Daoy (cell line): Measurements from ENCODE around the gene ETS1. TPM values are rescaled to one million over a fixed set of nuclear protein-coding genes. Genes with fewer than 3 reads are reported as not detected.
A peak's percentile ranks its signal among the peaks of the same experiment; 100 is the strongest.

Experiments
- DNase-seq: peaks from one replicate; pipeline ENCODE4 v3.0.0-alpha.2; 2015; ENCODE audit warnings: low read depth
- total RNA-seq: library from RNA; depleted of rRNA; stranded (reverse); fragments of >200 nt; shearing (Covaris generic); gene quantifications from 2 replicates; pipeline ENCODE4 v1.2.3, GENCODE V29; 2014

ETS1 gene
- total RNA-seq, 1 experiment from 2014 or later, result 70.7 TPM

DNA sequence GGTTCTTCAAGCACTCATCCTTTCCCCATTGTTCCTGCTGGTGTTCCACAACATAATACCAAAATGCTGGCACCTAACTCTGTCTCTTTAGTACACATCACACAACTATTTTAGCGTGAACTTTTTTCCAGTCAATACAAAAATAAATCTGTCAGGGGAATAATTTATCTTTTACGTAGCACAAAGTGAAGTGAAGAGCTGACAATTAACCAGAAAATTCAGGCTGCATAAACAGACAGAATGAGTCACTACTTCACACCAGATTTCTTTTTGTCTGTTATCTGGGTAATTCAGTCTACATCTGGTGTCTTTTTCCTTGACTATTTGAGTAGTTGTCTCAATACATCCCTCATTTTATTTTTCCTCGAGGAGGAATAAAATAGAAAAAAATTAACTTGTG is 7.9 kb upstream of the ETS1 start:
- DNase-seq, result peak; percentile 24

DNA sequence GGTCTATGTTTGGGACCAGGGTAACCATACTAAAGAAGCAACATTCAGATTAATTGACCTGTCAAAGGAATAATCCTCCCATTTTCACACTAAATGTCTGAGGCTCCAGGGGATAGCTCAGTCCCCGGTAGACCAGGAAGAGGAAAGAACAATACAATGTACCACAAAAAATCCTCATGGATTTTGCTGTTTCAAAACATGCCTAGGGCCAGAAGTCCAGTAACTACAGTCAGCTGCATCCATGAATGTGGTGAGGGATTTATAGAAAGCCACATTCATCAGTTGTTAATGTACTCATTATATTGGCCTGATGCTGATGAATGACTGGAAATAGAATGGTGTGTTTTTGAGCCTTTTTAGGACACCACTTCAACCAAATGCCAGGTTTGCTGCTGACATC is 6.9 kb upstream of the ETS1 start:
- no peak for DNase-seq

DNA sequence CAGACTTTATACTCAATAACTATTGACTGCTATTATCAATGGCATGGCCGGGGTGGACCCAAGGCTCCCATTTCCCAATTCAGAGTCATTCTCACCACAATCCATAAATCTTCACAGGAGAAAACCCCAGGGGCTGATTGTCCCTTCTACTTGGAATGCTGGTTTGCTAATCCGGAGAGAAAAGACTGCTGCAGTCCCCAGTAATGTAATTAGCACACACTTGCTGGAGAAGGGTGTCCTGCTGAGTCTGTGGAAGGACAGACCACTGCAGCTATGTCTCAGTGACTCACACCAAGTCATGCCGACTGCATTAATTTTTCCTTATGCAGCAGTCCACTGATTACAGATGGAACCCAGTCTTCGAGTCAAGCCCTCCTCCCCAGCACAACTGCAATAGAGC is 5.9 kb upstream of the ETS1 start:
- DNase-seq, result peak; percentile 71

DNA sequence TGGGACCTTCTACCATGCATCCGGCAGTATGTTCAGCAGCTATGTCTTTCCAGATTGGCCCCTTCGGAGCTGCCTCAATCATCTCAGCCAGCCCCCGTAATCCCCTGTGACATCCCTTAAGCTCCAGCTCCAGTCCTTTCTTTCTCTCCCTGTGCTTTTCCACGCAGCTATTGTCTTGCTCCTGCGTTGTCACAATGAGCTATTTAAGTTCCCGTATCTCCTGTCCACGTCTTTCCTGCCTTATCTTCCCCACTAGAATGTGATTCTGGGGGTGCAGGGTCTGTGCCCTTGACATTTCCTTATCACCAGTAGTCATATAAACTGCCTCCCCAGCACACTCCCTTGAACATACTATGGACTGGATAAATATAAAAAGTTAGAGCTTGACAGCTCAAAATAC is 5.1 kb upstream of the ETS1 start:
- no peak for DNase-seq

DNA sequence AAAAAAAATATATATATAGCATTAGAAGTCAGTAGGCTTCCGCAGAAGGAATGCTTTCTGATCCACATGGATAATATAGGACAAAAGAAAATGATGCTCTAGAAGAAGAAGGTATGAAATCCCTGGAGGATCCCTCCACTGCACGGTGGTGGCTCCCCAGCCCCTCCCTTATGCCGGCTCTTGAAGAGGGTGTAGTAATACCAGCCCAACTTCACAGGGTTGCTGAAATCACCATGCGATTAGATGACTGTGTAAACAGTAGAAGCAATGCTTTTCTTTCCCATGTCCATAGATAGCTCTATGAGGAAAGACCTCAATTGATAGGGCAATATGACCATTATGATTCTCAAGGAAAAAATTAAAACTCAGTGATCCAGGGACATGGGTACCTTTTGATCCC is 3.2 kb upstream of the ETS1 start:
- no peak for DNase-seq

DNA sequence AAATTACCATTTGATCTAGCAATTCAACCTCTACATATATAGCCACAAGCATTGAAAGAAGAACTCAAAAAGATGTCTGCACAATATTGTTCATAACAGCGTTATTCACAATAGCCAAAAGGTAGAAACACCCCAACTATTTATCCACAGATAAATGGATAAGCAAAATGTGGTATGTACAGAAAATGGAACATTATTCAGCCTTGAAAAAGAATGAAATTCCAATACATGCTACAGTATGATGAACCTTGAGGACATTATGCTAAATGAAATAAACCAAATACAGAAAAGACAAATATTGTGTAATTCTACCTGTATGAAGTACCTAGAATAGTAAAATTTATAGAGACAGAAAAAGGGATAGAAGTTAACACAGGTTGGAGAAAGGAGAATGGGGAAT is 2.6 kb upstream of the ETS1 start:
- DNase-seq, result no peak

DNA sequence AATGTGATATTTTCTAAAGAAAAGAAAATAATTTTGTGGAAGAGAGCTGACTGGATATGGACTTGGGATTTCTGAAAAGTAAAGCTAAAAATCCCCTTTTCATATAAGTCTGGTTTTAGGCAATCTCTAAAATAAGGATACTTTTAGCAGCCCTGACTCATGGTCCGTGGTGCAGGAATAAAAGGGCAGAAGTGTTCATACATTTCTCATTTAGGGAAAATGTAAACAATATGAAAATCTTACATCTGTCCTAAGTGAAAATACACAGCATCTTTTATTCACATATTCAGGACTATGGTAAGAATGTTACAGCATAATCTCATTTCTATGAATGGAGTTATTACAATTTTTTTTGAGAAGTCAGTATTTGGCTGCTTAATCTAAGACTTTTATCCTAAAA is 735 bp upstream of the ETS1 start:
- no peak for DNase-seq

DNA sequence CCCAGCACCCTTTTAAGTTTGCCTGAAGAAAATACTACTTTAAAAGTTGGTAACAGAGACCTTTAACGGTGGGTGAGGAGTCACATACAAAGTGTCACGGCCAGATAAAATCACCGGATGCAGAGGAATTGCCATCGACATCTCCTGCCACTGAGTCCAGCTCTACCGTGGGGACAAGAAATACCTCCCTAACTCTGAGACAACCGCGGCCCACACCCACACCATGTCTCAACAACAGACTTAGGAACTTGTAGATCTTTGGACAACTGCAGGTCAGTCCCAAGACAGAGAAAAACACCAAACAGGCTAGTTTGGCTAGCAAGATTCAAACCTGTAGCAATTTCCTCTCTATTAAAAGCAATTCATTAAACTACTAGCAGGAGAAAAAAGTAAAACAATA is 669 bp downstream of the ETS1 start:
- no peak for DNase-seq

DNA sequence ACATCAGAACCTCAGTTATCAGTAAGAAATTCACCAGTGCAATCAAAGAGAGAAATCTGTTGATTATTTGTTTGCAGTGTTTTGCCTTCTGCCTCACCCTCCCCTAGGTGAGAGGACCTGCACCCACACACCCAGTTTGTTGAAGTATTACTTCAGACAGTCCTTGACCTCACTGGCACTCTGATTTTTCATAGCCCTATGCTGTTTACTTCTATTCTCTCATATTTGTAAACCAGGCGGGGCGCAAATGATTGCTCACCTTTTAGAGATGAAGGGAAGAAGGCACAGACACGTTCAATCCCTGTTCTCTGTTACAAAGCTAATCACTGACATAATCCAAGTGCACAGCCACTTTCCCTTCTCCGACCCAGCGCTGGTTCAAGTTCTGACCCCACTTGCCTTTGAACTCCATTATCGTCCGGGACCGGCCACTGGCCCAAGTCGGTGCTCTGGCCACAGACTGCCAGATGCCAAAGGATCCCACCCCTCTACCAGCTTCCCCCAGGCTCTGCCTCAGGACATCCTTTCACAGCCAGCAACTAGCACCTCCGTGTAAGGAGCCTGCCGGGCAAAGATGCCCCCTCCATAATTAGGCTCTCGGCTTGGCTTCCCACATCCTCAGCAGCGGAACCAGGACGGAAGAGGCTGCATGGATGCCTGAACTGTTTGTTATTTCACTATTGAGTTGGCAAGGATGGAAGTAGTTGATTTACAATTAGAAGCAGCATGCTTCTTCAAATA is 1.7 kb downstream of the ETS1 start:
- no peak for DNase-seq

DNA sequence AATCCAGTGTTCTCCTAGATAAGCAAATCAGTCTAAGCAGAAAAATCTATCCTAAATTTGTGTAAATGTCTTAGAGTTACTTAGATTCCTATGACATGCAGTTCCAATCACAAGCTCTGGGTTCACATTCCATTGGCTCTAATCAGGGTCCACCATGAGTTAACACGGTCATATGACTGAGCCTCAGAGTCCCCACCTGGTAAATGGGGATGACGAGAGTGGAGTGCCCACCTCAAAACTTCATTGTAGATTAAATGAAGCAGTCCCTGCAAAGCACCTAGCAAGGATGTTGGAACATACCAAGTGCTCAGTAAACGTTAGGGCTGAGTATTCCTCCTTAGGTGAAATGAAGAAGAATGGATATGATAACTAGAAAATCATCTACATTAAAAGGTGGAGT is 3.1 kb downstream of the ETS1 start:
- no peak for DNase-seq

DNA sequence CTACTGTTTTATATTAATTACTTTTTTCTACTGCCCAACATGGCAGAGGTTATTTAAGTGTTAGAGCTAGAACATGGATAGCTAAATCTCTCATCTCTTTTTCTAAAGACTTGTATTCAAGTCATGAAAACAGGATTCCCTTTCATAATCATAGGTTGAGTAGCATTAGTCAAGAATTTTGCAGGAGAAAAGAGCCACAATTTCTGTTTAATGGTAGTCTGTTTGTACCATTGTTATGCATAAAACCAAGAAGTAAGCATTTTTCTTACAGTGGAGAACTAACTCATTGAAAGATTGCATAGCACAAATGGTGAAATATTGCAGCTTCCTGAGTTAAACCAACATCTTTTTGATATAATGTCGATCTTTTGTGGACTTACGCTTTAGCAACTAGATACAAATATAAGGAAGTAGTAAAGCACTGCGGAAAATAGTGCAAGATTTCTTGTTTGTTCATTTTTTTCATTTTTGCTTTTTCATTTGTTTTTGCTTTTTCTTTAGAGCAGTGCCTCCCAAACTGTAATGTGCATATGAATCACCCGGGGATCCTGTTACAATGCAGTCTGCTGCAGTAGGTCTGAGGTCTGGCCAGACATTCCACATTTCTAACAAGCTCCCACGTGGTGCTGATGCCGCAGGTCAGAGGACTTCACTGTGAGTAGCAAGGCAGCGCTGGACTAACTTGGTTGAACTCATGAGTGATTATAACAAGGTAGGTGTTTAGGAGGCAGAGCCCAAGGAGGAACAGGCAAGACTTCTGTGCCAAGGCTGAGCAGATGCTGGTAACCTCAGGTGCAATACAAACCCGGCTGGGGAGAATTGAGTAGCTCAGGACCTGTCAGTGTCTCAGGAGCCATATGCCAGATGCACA is 4.6 kb downstream of the ETS1 start:
- DNase-seq, result peak; percentile 90

DNA sequence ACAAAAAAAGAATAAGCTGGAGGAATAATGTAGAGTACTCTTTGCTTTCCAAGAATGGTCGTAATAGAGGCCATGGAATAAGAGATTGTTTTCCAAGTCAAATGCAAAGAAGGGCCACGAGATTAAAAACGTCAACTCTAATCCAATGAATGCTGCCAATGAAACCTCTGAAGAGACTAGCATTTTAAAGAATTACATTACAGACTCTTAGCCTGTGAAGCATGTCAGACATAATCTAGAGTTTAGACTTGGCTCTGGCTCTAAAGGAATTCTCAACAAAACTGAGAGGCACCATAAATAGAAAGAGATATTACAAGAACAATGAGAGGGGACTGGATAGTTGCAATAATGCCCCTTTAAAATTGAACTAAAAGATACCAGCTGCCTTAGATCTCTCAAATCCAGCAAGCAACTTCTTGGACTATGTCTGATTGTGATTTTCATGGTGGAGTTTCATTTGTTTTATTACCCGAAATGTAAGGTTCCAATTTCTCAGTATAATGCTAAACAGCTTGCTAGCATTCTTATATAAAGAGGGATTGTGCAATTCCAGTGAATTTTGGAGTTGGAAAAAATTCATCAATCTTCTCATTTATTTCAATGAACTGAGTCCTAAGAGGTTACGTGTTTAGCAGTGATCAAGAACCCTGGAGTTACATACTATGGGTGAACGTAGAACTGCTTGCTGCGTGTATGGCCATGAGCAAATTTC is 5.6 kb downstream of the ETS1 start:
- DNase-seq, result no peak

DNA sequence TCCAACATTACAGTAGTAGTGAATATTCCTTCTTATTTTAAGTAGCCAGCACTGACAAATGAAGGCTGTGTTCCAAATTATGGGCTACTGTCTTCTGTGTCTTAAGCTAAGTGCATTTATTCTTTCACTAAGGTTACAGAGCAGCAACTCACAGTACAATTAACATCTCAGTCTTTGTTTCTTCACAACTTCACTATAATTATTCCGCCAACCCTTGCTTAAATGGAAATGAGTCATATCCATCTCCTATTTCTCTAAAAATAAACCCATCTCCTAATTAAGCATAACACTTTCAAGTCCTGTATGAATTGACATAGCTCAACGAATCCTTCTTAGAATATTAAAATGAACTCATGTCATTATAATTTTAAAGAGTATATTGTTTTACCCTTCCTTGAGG is 6.7 kb downstream of the ETS1 start:
- DNase-seq, result no peak

DNA sequence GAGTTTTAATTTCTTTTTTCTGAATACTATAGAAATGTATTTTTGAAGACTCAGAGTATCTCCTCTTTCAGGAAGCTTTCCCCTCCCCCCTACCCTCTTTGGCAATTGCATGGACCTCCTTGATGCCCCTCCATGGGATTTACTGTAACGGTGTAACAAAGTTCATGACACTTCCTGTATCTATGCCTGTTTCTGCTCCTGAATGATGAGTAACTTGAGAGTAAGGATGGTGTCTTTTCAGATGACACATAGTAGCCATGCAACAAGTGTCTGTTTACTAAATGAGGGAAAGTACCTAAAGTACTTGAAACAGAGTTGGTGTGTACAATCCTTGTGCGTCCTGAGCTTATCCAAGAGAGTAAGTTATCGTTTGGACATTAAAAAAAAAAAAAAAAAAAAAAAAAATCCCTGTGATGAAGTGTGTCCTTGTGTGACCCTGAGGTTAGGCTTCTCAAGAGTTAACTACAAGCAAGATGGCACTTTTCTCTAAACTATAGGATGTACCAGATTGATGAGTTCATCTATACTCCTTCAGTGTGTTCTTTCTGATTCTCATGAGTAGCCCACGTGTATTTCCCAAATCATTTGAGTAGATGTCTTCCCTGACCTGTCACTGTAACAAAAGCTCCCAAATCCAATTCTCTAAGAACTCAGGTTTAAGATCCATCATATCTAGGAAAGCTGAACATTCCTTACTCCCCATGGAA is 7.4 kb downstream of the ETS1 start:
- DNase-seq, result peak; percentile 44

DNA sequence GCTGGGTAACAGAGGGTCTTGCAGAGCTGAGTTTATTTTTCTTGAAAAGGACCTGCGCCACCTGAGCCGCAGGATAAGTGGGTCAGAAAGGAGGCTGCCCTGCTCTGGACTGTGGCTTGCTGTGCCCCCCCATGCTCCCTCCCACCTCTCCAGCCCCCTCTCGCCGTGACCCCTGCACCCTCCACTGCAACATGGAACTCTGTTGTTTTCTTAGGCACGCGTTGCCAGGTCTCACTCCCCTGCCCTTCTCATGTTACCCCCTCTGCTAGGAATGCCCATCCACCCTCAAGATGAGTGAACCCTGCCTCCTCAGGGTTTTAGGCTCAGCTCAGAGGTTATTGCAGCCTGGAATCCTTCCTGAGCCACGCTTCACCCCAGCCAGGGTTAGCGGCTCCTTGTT is 10.8 kb downstream of the ETS1 start:
- DNase-seq, result no peak

DNA sequence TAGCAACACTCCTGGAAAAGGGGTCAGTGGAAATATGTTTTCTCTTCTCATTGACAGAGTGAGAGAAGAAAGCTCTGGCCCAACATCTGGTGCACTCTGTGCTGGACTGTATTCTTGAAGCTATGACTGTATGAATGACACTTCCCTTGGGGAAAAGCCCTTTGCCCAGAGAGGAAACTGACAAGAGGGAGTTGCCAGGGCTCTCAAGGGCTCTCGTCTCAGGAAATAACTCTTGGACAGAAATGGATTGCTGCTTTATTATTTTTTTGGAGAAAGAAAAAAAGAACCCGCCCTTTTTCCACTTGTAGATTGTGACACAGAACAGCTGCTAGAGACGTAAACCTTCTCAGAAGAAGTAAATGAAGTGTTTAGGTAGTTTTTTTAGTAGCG is 11.4 kb downstream of the ETS1 start:
- peak; percentile 73 for DNase-seq

DNA sequence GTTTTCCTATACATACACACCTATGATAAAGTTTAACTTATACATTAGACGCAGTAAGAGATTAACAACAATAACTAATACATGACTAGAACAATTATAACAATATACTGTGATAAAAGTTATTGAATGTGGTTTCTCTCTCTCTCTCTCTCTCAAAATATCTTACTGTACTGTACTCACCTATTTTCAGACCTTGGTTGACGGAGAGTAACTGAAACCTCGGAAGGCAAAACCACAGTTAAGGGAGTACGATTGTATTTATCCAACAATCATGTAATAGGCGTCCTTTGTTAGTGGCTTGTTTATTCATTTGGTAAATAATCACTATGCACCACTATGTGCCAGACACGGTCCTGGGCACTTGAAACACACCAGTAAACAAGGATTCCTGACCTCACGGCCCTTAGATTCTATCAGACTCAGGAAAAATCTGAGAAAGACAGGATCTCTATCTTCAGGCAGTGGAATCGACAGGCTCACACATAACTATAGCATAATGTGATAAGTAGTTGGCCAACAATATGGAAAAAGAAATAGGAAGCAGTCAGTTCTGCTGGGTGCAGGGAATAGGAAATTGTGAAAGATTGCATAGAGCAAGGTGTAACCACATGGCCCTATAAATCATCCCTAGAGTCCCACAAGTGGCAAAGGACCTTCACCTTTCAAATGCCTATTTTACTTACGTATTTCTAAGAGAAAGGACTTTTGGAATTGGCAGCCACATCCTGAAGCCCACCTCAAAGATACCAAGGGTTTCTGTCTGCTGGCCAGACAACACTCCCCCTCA is 12.0 kb downstream of the ETS1 start:
- no peak for DNase-seq

DNA sequence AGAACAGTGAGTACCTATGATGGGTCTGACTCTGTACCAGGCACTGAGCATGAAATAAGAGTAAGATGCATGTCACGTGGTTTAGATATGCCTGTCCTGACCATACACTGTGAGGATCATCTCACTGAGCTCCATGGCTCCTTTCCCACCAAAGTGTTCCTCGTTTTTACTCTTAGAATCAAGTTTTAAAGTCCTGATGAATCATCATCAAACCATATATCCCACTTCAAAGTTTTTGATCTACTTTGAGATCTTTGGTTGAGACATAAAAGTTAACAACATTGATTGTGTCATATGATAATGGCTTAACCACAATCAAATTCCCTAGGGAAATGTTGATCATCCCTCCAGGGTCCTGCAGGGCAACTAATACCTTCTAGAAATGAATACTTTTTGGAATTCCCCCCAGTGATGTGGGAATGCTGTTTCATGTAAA is 12.8 kb downstream of the ETS1 start:
- DNase-seq, result peak; percentile 39

DNA sequence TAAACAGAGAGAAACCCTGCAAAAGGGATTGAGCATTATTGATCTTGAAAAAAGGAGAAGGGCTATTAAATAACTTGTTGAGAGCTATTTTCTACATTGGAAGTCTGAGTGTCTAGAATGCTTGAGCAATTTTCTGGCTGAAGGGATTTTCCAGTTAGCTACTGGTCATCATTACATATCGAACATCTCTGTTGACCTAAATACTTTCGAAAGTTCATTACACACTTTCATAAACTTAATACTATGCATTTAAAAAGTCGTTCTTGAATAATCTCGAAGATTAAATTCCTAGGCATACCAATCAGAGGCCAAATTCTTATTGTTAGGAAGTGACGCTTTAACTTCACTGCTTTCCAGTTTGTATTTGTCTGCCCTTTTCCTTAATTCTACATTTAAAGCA is 13.7 kb downstream of the ETS1 start:
- DNase-seq, result no peak

DNA sequence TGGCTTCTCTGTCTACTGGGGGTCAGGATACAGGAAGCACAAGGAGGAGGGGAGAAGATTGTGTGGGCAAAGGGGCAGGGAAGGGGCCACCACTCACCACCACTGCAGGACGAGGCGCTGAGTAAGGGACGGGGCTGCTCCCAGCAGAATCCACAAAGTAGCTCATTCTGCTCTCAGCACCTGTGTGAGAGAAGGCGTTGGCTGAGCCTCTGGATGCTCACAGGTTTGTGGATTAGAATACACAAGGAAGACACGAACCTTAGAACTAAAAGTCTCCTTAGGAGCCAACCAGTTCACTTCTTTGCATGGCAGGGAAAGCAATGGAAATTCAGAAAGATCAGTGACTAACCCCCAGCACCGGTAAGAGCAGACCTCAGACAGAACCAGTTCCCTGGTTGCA is 14.4 kb downstream of the ETS1 start:
- DNase-seq, result no peak

DNA sequence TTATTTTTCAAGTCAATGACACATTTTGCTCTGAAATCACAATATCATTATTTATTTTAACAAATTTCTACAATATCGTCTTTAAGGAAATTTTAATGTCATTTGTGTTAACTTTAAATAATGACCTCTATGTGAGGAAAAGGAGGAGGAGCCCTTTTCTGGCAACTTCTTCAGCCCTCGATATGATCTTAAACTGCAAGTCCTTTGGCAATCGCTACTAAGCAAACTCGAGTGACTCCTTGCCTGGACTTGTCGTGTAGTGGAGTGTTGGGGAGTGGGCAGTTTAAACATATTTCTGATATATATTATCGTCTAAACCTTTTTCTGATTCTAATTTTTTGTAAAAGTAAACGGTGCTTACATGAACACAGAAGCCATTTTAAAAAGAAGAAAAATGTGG is 16.7 kb downstream of the ETS1 start:
- DNase-seq, result no peak
